Peyer's patch (tissue), 4 donors: ENCODE results near the gene SLC28A3.

Experiments
- CTCF ChIP-seq, 6 experiments: fragments of 450-650 bp in 4 of 6; fragments of 200-600 bp in 2 of 6; sonication (generic) in 1 of 6; IDR thresholded peaks; one replicate each; pipeline ENCODE4 v1.5.1; 2017 to 2019; ENCODE audit warnings: antibody characterized with exemption in 6 of 6, mild to moderate bottlenecking in 3 of 6, moderate library complexity in 1 of 6
- POLR2A ChIP-seq, 2 donors: fragments of 450-650 bp; IDR thresholded peaks; one replicate each; pipeline ENCODE4 v1.5.1; 2017; ENCODE audit warnings: antibody characterized with exemption in 2 of 2, mild to moderate bottlenecking in 2 of 2, moderate library complexity in 2 of 2

- no peak for TF ChIP-seq CTCF (IDR thresholded peaks at IDR 0.05)
- no peak for TF ChIP-seq POLR2A (IDR thresholded peaks at IDR 0.05)
Observed at GRCh38 chr9:84323858-84324257, 16.7 kb downstream of the SLC28A3 start.
